ENCODE measurements around the gene GOLGA1. TPM values are rescaled to one million over a fixed set of nuclear protein-coding genes. Genes with fewer than 3 reads are reported as not detected.
A peak's percentile ranks its signal among the peaks of the same experiment; 100 is the strongest.

The GOLGA1 gene
- total RNA-seq, 1 experiment from 2014 or later: 9.6 TPM

DNA sequence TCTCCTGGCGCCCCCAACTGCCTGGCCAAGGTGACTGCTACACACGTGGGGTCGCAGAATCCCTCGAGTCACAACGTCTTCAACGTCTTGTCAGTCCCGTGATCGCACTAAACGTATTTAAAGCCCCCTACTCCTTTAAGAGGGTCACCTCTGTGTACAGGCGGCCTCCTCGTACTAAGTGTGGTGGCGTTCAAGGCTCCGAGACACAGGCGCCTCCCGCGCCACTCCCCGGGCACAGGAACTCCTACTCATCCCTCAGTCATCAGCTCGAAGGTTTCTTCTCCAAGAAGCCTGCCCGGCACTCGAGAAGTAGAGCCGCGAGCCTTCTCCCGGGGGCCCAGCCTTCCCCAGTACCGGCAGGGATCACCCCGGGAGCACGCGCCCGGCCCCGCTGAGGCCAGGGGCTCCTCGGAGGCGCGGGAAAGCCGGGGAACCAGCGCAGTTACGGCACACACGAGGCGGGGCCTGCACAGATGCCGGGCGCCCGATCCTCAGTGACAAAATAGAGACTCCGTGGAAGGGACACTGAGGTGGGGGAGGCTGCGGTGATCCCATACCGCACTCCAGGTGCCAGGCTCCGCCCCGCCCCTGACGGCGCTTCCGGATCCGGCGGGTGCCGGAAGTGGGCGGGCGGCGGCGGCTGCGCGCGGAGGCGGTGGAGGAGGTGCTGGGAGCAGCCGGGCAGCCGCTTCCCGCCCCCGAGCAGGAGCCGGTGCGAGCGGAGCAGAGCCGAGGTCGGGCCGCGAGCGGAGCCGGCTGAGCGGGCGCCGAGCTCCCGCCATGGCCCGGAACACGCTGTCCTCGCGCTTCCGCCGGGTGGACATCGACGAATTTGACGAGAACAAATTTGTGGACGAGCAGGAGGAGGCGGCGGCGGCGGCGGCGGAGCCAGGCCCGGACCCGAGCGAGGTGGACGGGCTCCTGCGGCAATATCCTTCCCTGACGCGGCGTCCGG, 72.1 kb downstream of the GOLGA1 start (continued):
- TF ChIP-seq, protein P1, sequence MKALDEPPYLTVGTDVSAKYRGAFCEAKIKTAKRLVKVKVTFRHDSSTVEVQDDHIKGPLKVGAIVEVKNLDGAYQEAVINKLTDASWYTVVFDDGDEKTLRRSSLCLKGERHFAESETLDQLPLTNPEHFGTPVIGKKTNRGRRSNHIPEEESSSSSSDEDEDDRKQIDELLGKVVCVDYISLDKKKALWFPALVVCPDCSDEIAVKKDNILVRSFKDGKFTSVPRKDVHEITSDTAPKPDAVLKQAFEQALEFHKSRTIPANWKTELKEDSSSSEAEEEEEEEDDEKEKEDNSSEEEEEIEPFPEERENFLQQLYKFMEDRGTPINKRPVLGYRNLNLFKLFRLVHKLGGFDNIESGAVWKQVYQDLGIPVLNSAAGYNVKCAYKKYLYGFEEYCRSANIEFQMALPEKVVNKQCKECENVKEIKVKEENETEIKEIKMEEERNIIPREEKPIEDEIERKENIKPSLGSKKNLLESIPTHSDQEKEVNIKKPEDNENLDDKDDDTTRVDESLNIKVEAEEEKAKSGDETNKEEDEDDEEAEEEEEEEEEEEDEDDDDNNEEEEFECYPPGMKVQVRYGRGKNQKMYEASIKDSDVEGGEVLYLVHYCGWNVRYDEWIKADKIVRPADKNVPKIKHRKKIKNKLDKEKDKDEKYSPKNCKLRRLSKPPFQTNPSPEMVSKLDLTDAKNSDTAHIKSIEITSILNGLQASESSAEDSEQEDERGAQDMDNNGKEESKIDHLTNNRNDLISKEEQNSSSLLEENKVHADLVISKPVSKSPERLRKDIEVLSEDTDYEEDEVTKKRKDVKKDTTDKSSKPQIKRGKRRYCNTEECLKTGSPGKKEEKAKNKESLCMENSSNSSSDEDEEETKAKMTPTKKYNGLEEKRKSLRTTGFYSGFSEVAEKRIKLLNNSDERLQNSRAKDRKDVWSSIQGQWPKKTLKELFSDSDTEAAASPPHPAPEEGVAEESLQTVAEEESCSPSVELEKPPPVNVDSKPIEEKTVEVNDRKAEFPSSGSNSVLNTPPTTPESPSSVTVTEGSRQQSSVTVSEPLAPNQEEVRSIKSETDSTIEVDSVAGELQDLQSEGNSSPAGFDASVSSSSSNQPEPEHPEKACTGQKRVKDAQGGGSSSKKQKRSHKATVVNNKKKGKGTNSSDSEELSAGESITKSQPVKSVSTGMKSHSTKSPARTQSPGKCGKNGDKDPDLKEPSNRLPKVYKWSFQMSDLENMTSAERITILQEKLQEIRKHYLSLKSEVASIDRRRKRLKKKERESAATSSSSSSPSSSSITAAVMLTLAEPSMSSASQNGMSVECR (CRISPR knock-in tag; IDR thresholded peaks at IDR 0.05; ENCODE audit: borderline replicate concordance): peak; percentile 78; the same call in 1 of the 2 replicates
- TF ChIP-seq, protein P2, sequence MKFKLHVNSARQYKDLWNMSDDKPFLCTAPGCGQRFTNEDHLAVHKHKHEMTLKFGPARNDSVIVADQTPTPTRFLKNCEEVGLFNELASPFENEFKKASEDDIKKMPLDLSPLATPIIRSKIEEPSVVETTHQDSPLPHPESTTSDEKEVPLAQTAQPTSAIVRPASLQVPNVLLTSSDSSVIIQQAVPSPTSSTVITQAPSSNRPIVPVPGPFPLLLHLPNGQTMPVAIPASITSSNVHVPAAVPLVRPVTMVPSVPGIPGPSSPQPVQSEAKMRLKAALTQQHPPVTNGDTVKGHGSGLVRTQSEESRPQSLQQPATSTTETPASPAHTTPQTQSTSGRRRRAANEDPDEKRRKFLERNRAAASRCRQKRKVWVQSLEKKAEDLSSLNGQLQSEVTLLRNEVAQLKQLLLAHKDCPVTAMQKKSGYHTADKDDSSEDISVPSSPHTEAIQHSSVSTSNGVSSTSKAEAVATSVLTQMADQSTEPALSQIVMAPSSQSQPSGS (CRISPR knock-in tag; IDR thresholded peaks at IDR 0.05; ENCODE audit: borderline replicate concordance, low read depth): no peak
- TF ChIP-seq SP1 (CRISPR knock-in tag; conservative IDR thresholded peaks at IDR 0.05) (peak; percentile 97), RELA (CRISPR knock-in tag; IDR thresholded peaks at IDR 0.05; ENCODE audit: borderline replicate concordance) (peak; percentile 42; the same call in 1 of the 2 replicates), PRRX2 (CRISPR knock-in tag; IDR thresholded peaks at IDR 0.05) (no peak), KAT7 (CRISPR knock-in tag; IDR thresholded peaks at IDR 0.05; ENCODE audit: borderline replicate concordance) (no peak), JAZF1 (CRISPR knock-in tag; IDR thresholded peaks at IDR 0.05) (no peak), JUN (CRISPR knock-in tag; IDR thresholded peaks at IDR 0.05) (peak; percentile 28; the same call in 1 of the 2 replicates)
- TF ChIP-seq, protein P3, sequence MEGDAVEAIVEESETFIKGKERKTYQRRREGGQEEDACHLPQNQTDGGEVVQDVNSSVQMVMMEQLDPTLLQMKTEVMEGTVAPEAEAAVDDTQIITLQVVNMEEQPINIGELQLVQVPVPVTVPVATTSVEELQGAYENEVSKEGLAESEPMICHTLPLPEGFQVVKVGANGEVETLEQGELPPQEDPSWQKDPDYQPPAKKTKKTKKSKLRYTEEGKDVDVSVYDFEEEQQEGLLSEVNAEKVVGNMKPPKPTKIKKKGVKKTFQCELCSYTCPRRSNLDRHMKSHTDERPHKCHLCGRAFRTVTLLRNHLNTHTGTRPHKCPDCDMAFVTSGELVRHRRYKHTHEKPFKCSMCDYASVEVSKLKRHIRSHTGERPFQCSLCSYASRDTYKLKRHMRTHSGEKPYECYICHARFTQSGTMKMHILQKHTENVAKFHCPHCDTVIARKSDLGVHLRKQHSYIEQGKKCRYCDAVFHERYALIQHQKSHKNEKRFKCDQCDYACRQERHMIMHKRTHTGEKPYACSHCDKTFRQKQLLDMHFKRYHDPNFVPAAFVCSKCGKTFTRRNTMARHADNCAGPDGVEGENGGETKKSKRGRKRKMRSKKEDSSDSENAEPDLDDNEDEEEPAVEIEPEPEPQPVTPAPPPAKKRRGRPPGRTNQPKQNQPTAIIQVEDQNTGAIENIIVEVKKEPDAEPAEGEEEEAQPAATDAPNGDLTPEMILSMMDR (IDR thresholded peaks at IDR 0.05): no peak
- TF ChIP-seq, protein P4, sequence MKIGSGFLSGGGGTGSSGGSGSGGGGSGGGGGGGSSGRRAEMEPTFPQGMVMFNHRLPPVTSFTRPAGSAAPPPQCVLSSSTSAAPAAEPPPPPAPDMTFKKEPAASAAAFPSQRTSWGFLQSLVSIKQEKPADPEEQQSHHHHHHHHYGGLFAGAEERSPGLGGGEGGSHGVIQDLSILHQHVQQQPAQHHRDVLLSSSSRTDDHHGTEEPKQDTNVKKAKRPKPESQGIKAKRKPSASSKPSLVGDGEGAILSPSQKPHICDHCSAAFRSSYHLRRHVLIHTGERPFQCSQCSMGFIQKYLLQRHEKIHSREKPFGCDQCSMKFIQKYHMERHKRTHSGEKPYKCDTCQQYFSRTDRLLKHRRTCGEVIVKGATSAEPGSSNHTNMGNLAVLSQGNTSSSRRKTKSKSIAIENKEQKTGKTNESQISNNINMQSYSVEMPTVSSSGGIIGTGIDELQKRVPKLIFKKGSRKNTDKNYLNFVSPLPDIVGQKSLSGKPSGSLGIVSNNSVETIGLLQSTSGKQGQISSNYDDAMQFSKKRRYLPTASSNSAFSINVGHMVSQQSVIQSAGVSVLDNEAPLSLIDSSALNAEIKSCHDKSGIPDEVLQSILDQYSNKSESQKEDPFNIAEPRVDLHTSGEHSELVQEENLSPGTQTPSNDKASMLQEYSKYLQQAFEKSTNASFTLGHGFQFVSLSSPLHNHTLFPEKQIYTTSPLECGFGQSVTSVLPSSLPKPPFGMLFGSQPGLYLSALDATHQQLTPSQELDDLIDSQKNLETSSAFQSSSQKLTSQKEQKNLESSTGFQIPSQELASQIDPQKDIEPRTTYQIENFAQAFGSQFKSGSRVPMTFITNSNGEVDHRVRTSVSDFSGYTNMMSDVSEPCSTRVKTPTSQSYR (CRISPR knock-in tag; IDR thresholded peaks at IDR 0.05): 0 out of 2 replicates have a peak, but pooled peaks have one; percentile 52
- TF ChIP-seq, protein P5, sequence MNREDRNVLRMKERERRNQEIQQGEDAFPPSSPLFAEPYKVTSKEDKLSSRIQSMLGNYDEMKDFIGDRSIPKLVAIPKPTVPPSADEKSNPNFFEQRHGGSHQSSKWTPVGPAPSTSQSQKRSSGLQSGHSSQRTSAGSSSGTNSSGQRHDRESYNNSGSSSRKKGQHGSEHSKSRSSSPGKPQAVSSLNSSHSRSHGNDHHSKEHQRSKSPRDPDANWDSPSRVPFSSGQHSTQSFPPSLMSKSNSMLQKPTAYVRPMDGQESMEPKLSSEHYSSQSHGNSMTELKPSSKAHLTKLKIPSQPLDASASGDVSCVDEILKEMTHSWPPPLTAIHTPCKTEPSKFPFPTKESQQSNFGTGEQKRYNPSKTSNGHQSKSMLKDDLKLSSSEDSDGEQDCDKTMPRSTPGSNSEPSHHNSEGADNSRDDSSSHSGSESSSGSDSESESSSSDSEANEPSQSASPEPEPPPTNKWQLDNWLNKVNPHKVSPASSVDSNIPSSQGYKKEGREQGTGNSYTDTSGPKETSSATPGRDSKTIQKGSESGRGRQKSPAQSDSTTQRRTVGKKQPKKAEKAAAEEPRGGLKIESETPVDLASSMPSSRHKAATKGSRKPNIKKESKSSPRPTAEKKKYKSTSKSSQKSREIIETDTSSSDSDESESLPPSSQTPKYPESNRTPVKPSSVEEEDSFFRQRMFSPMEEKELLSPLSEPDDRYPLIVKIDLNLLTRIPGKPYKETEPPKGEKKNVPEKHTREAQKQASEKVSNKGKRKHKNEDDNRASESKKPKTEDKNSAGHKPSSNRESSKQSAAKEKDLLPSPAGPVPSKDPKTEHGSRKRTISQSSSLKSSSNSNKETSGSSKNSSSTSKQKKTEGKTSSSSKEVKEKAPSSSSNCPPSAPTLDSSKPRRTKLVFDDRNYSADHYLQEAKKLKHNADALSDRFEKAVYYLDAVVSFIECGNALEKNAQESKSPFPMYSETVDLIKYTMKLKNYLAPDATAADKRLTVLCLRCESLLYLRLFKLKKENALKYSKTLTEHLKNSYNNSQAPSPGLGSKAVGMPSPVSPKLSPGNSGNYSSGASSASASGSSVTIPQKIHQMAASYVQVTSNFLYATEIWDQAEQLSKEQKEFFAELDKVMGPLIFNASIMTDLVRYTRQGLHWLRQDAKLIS (CRISPR knock-in tag; IDR thresholded peaks at IDR 0.05; ENCODE audit: borderline replicate concordance): no peak
- TF ChIP-seq, protein P6, sequence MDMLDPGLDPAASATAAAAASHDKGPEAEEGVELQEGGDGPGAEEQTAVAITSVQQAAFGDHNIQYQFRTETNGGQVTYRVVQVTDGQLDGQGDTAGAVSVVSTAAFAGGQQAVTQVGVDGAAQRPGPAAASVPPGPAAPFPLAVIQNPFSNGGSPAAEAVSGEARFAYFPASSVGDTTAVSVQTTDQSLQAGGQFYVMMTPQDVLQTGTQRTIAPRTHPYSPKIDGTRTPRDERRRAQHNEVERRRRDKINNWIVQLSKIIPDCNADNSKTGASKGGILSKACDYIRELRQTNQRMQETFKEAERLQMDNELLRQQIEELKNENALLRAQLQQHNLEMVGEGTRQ (CRISPR knock-in tag; IDR thresholded peaks at IDR 0.05): peak; percentile 29; the same call in 1 of the 2 replicates
- TF ChIP-seq, protein P7, sequence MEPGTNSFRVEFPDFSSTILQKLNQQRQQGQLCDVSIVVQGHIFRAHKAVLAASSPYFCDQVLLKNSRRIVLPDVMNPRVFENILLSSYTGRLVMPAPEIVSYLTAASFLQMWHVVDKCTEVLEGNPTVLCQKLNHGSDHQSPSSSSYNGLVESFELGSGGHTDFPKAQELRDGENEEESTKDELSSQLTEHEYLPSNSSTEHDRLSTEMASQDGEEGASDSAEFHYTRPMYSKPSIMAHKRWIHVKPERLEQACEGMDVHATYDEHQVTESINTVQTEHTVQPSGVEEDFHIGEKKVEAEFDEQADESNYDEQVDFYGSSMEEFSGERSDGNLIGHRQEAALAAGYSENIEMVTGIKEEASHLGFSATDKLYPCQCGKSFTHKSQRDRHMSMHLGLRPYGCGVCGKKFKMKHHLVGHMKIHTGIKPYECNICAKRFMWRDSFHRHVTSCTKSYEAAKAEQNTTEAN (CRISPR knock-in tag; IDR thresholded peaks at IDR 0.05): peak; percentile 23; the same call in 1 of the 2 replicates
- TF ChIP-seq, protein P8, sequence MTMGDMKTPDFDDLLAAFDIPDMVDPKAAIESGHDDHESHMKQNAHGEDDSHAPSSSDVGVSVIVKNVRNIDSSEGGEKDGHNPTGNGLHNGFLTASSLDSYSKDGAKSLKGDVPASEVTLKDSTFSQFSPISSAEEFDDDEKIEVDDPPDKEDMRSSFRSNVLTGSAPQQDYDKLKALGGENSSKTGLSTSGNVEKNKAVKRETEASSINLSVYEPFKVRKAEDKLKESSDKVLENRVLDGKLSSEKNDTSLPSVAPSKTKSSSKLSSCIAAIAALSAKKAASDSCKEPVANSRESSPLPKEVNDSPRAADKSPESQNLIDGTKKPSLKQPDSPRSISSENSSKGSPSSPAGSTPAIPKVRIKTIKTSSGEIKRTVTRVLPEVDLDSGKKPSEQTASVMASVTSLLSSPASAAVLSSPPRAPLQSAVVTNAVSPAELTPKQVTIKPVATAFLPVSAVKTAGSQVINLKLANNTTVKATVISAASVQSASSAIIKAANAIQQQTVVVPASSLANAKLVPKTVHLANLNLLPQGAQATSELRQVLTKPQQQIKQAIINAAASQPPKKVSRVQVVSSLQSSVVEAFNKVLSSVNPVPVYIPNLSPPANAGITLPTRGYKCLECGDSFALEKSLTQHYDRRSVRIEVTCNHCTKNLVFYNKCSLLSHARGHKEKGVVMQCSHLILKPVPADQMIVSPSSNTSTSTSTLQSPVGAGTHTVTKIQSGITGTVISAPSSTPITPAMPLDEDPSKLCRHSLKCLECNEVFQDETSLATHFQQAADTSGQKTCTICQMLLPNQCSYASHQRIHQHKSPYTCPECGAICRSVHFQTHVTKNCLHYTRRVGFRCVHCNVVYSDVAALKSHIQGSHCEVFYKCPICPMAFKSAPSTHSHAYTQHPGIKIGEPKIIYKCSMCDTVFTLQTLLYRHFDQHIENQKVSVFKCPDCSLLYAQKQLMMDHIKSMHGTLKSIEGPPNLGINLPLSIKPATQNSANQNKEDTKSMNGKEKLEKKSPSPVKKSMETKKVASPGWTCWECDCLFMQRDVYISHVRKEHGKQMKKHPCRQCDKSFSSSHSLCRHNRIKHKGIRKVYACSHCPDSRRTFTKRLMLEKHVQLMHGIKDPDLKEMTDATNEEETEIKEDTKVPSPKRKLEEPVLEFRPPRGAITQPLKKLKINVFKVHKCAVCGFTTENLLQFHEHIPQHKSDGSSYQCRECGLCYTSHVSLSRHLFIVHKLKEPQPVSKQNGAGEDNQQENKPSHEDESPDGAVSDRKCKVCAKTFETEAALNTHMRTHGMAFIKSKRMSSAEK (CRISPR knock-in tag; IDR thresholded peaks at IDR 0.05; ENCODE audit: borderline replicate concordance): no peak

Measured in WTC11 (cell line).